RCC 7860 (cell line): Measurements from ENCODE around the gene TIAM2.
"Not testable (repeated sequence)": the region's sequence is repeated elsewhere in the genome, so short reads cannot be mapped to it uniquely, and the experiment has no call there.

Experiments
- DNase-seq: peaks from one replicate; pipeline ENCODE4 v3.0.0-alpha.2; 2015; ENCODE audit warnings: low spot score
- FAIRE-seq: peaks from 2 replicates; lab custom pipeline; 2012; peaks lifted over from hg19 to GRCh38; lab: Jason Lieb, UNC

Gene TIAM2

DNA sequence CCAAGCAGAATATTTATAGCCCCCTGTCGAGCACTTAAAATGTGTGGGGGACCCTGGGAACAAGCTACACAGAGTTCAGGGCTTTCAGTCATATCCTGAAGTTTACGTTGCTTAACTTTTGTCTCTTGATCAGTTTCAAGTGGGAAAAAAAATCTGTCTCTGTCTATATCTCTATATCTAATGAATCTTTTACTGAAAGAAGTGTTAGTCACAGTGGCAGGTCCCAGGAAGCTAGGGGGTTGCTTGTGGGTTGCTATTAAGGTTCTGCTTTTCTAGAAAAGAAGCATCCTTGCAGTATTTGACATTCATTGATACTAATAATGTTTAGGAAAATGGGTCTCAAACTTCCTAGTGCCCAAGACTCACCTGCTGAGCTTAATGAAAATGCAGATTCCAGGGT lies 192.0 kb downstream of the TIAM2 start:
- DNase-seq (no peak), FAIRE-seq (no peak)

DNA sequence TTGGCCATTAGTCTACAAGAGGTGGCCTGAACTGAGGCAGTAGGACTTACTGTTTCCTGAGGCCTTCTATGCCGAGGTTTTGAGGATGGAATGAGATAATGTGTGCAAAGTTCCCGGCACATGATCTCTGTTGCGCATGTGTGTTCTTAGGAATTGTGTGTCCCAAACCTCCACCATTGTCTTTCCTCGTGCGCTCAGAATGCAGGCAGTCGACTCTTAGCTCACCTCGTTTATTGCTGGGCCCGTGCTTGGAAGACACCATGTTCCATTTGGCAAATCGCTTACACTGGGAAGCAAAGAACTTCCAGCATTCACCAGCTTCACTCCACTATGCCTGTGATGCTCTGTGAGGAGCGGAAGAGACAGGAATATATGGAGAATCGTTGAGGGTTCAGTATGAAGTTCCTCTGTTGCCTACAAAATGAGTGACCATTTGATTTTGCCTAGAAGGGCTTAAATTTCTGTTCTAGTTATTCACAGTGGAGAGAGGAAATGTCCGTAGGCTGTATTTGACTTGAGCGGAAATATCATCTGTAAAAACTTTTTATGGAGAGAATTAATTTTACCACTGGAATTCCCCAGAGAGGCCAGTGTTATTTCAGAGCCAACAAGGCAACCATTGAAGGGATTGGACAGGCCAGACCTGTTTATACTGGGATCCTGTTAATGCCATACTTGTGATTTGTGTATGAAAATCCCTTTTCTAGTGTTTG lies 193.0 kb downstream of the TIAM2 start:
- FAIRE-seq (no peak), DNase-seq (no peak)

GRCh38 chr6:155188707-155189496 lies 193.8 kb downstream of the TIAM2 start:
- DNase-seq (no peak), FAIRE-seq (no peak)

- no peak for DNase-seq
- no peak for FAIRE-seq
Measured at GRCh38 chr6:155190677-155191076, 195.6 kb downstream of the TIAM2 start.

DNA sequence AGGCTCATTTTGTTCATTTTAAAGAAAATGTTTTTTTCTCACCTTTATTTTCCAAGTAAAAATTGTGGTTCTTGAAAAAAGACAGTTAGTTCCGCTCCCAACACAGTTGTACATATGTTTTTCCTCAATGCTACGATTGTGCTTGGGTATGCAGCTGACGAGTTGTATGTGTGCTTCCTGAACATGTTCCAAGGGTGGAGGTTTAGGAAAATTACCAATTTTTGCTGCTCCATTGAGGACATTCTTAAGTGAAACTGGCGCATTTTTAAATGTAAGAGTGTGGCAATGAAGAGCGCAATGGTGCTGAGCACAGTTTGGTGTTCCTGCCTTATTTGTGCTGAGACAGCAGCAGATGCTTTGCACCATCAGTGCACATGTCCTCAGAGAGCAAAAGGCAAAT lies 198.4 kb downstream of the TIAM2 start:
- DNase-seq (no peak), FAIRE-seq (no peak)

DNA sequence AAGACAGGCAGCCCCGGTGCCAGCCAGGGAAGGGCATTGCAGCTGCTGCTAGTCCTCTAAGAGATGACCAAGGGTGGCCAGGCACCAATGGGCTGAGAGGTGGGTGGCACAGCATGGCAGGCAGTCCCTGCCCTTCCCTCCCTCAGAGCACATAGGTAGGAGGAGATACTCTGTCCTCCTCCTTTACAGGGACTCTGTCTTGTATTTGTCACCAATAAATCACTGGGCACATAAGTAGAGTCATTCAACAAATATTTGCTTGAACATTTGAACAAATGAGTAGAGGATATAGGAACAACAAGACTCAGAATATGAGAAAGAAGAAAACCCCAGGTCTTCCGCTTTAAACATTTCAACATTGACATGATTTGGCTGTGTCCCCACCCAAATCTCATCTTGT lies 199.3 kb downstream of the TIAM2 start:
- FAIRE-seq (no peak), DNase-seq (no peak)

DNA sequence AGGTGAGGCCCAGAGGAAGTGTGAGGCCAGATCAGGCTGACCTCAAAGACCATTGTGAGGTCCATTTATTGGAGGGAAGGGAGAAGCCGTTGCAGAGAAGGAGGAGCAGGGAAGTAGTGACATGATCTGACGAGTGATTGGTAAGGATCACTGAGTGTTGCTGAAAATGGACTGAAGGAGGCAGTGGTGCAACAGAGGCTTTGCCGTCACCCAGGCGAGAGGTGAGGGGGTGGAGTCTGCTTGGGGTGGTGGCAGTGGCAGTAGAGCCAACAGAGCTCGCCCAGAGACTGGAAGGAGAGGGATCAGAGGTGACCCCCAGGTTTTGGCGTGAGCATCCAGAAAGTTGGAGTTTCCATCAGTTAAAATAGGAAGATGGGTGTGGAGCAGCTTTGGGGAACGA lies 200.8 kb downstream of the TIAM2 start:
- DNase-seq (no peak), FAIRE-seq (no peak)

DNA sequence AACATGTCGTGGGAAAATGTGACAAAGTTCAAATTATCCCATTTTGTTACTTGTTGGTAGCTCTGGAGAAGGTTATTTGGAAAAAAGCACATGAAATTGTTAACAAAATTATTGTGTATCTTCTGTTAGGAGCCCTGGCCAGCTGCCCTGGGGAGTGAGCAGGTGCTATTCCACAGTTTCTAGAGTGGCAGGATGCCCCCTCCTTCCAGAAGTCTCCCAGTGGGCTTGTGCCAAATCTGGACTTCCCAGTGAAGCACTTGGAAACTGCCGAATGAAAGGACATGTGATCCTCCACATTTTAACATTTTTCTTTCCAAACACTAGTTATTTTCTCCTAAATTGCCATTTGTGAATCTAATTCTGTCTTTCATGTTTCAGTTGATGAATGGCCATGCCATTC lies 201.8 kb downstream of the TIAM2 start:
- no peak for FAIRE-seq
- no peak for DNase-seq

DNA sequence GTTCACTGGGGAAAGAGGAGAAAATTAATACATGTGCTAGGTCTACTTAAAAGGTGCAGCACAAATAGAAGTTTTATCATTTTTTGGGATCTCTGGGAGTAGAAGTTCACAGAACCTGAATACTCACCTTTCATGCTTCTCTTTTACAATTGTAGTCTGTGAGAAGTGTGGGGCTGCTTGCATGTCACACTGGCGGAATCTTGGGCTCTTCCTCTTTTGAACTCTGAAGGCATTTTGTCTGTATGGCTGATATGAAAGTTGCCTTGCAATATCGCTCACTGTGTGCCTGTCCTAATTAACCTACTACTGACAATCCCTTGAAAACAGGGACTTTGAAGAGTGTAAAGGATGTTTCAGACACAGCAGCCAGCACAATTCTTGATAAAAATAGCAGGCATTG lies 202.8 kb downstream of the TIAM2 start:
- no peak for DNase-seq
- no peak for FAIRE-seq

DNA sequence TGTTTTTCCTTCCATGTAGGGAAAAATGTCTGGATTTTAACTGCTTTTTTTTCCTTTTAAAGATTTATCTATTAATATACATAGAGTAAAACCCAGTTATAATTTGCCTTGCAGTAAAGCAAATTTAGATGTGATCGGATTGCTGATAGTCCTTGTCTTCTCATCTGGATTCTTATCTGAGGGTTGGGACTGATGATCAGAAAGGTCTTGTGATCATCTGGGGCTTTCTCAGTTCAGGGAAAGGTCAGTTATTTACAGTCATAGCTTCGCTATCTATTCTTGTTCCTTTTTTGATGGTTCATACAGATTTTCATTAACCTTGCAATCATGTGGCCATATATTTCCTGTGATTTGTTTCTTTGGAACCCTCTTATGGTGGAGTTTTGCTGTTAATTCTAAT lies 204.9 kb downstream of the TIAM2 start:
- DNase-seq (peak; percentile 12), FAIRE-seq (no peak)

DNA sequence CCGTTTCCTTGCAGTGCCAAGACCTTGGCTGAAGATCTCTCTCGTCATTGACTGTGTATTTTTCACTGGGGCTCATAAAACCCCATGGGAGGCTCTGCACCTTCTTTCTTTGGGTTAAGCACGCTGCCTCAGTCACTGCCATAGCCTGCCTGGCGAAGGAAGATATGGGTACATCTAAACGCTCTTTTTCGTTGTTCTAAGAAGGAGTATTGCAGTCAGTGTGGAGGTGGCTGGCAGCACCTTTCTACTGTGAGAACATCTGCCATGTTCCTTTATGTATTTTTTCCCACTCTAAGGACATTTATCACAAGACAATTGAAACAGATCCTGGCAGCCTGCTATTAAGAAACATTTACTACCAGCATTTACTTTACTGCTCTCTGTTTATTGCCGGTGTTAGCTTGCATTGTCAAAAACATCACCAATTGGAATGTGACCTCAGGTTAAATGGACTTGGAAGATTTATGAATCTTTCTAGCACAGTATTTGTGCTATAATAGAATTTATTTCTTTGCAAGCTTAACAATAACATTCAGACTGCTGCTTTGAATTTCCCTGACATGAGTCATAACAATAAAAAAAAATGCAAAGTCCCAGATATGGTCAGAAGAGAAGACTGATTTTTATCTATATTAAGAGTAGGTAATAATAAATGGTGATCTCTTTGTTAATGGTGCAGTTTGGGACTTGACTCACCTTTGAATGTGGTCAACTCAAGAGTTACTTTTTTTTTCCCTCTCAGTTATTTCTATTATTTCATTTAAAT lies 206.5 kb downstream of the TIAM2 start:
- FAIRE-seq: peak; percentile 81
- peak; percentile 82 for DNase-seq

DNA sequence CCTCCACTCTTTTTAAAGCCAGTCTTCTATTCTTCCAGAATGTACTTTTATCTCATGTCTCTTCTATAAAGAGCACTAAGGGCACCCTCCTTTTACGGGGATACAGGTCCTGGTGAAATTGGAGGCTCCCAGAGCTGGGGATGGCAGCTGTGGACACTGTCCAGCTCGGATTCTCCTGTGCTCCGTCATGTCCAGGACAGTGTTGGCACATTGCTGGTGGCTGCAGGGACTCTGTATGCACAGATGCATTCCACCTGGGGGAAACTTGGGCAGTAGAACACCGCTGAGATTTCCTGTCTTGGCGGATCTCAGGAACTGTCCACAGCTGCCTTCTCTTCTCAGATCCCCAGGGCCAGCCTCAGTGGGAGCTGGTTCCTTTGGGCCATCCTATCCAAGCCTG lies 212.1 kb downstream of the TIAM2 start:
- DNase-seq: no peak
- FAIRE-seq: no peak

GRCh38 chr6:155212106-155212505 lies 217.0 kb downstream of the TIAM2 start:
- no peak for FAIRE-seq
- no peak for DNase-seq

DNA sequence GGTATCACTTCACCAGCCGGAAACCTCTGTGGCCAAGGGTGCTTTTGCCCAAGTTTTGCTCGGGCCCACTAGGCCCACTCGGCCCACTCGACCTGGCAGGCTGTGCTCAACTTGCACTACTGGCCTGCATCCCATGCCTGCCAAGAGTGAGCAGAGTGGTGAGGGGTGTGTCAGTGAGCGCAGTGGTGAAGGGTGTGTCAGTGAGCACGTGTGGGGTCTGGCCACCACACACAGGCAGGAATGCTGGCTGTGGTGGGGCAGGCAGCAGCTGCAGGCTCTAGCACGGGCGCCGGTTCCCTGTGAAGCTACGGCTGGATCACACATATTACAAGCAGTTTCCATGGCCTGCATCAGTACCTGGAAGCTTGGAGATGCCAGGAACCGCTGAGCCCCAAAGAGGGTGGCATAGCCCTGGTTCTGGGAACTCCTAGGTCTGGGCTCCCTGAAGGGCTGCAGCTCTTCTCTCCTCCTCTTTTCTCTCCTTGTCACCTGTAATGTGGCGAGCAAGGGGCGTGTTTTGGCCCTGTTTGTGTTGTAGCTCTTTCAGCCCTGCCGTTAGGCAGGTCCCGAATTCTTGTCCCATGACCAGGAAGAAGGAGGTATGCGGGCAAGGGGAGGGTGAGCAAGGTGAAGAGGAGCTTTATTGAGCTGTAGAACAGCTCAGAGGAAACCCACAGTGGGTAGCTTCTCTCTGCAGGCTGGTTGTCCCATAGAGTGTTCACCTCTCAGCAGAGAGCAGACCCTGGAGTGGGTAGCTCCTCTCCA lies 217.7 kb downstream of the TIAM2 start:
- DNase-seq (no peak), FAIRE-seq (no peak)

DNA sequence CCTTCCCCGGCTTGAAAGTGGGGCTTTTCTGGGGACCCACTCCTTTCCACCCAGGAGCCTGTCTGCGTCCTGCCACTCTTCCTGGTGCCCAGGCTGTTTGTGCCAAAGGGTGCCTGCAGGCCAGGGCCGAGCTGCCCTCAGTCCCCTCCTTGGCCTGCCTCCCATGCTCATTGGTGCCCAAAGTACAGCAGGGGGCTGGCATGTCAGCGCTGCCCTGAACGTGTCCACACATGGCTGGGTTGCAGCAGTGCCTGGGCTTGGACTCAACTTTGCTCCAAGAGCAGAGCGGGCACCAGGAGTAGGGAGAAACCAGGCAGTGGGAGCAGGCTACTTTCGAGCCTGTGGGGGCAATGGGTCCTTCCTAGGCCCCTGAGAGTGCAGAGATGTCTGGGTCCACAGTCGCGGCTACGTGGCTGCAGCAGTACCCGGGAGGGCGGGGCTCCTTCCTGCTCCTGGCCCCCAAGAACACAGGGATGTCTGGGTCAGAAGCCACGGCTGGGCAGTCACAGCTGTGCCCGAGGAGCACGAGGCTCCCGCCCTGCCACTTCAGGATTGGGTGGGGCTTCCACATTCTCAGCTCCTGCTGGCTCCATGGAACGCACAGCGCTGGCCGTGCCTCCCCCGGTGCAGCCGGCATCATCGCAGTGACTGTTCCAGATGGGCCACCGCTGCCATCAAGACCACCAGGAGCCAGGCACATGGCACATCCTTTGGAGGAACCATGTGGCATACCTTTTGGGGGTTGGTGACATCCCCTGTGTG lies 218.7 kb downstream of the TIAM2 start:
- FAIRE-seq: no peak
- DNase-seq: no peak

- DNase-seq: no peak
- FAIRE-seq: no peak
Measured at GRCh38 chr6:155215906-155216305, 220.8 kb downstream of the TIAM2 start.

DNA sequence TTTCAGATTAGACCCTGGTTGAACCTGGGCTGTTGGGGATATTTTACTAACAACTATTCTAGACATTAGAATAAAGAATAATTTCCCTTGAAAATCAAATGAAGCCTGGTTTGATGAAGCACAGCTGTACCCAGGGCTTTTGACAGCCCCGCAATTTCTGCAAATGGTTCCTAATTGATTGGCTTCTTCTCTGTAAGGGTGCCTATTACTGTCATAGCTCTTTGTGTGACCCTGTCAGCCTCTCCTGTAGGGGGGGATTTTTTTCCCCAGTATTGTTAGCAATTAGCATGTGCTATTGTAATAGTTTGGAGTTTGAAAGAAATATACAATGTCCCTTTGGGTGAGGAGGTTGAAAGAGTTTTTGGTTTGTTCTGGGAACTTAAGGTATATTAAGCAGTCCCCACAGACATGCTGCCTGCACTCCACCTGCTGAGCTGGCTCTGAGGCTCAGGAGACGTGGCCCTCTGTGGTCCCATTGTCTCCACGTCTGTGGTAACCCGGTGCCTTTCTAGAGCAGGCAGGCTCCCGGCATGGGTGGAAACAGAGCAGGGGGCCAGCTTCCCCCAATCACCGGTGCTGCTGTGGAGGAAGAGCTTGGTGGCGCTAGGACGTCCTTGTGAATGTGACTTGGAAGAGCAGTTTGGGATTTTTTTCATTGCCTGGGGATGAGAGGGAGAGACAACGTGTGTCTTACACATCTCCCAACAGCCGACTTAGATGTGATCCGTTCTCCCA lies 221.4 kb downstream of the TIAM2 start:
- DNase-seq (no peak), FAIRE-seq (no peak)

DNA sequence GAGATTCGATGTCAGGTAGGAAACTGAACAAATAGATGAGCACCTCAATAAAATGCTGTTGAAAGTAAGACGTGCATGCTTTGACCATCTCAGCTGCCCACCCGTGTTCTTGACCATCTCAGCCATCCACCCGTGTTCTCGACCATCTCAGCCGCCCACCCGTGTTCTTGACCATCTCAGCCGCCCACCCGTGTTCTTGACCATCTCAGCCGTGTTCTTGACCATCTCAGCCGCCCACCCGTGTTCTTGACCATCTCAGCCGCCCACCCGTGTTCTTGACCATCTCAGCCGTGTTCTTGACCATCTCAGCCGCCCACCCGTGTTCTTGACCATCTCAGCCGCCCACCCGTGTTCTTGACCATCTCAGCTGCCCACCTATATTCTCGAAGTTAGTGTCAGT lies 223.6 kb downstream of the TIAM2 start:
- not testable (repeated sequence) for FAIRE-seq, DNase-seq

DNA sequence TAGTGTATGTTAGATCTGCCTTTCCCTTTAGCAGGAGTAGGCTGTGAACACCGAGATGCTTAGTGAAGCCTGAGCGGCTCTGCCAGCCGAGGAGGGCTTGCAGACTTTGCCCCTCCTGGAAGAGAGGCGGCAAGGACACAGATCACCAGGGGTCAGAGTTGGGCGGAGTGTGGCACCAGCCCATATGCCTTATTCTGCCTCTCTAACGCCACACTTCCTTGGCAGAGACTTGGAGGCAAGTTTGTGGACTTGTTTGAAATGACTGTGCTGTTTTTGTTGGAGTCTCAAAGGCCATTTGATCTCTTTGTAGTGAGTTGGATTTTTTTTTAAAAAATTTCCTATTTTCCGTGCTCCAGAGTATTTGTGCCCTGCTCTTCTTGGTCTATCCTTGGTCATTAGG lies 224.2 kb downstream of the TIAM2 start:
- DNase-seq (no peak), FAIRE-seq (no peak)

DNA sequence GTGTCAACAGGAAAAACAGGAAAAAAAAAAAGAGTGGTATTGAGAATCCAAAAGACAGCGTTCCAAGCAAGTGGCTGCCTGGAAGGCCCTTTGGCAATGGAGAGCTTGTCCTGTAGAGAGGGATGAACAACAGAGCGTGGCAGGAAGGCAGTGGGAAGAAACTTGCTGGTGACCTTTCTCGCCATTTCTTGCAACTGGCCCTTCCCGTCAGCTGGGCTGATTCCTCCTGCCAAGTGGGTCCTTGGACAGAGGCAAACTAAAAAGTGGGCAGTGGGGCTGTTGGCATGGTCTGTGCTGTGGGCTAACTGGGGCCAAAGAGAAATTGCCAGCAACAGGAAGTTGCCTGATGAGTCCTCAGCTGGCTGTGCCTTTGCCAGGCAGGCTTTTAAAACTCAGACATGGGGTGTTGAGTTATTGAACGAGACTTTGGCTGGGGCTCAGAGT lies 224.8 kb downstream of the TIAM2 start:
- DNase-seq: no peak
- no peak for FAIRE-seq
